B cell (primary cell): ENCODE results near the gene NCKAP5L. TPM values are rescaled to one million over a fixed set of nuclear protein-coding genes. Genes with fewer than 3 reads are reported as not detected.

ENCODE experiments used
- ATAC-seq: fragments of 200-7000 bp; cut with Tn5 transposase; one replicate; pipeline ENCODE4 v1.10.0; 2021; ENCODE audit warnings: low read depth, mild to moderate bottlenecking, moderate number of reproducible peaks, moderate library complexity
- CTCF ChIA-PET: fragments of 350-600 bp; sonication (Branson Sonifier 250); formaldehyde crosslinking; loops from one replicate; lab custom pipeline; 2021; ENCODE audit warnings: antibody characterized with exemption, inconsistent platforms; lab: Charles Lee
- POLR2A ChIA-PET: fragments of 350-600 bp; sonication (Branson Sonifier 250); formaldehyde crosslinking; loops from one replicate; lab custom pipeline; 2021; ENCODE audit warnings: antibody characterized with exemption; lab: Charles Lee
- DNase-seq: peaks from one replicate; pipeline ENCODE4 v3.0.0; 2013
- H2AFZ ChIP-seq: 2 replicates; pipeline ENCODE4 v1.6.1; 2012; ENCODE audit warnings: mild to moderate bottlenecking, low read depth, low read length; ENCODE audit not compliant: insufficient read depth, poor library complexity, severe bottlenecking
- H3K27ac ChIP-seq, 2 donors: 1 replicate in 1 of 2; 2 replicates in 1 of 2; pipeline ENCODE4 v1.5.1; 2012 to 2013; ENCODE audit warnings: low read length in 2 of 2, mild to moderate bottlenecking in 2 of 2, moderate library complexity in 1 of 2
- H3K27me3 ChIP-seq, 4 experiments: fragments of 200-600 bp in 1 of 4; sonication (generic) in 1 of 4; replicated peaks in 1 of 4; 1 replicate in 2 of 4; 2 replicates in 2 of 4; pipeline versions ENCODE4 v1.6.1 to v1.7.0; 2013 to 2016; ENCODE audit warnings: low read length in 3 of 4, mild to moderate bottlenecking in 2 of 4, mixed read lengths in 1 of 4, moderate library complexity in 1 of 4; ENCODE audit not compliant: insufficient read depth in 4 of 4, control insufficient read depth in 3 of 4; ENCODE audit errors: control extremely low read depth in 1 of 4
- H3K36me3 ChIP-seq, 2 experiments: replicated peaks in 1 of 2; 1 replicate in 1 of 2; 2 replicates in 1 of 2; pipeline versions ENCODE4 v1.6.1 to v1.7.1; 2013; ENCODE audit warnings: low read length in 1 of 2; ENCODE audit not compliant: insufficient read depth in 2 of 2, control insufficient read depth in 1 of 2; ENCODE audit errors: control extremely low read depth in 1 of 2, extremely low read depth in 1 of 2
- H3K4me1 ChIP-seq, 2 donors: fragments of 200-600 bp in 1 of 2; sonication (generic) in 1 of 2; 1 replicate in 1 of 2; 2 replicates in 1 of 2; pipeline versions ENCODE4 v1.5.1 to v1.6.1; 2013 to 2017; ENCODE audit warnings: low read length in 2 of 2; ENCODE audit not compliant: control insufficient read depth in 2 of 2, insufficient read depth in 2 of 2
- H3K4me2 ChIP-seq: replicated peaks from 2 replicates; pipeline ENCODE3; 2012; ENCODE audit warnings: mild to moderate bottlenecking, low read depth, low read length; ENCODE audit not compliant: poor library complexity, severe bottlenecking
- H3K4me3 ChIP-seq, 5 experiments: fragments of 200-600 bp in 1 of 5; sonication (generic) in 1 of 5; 1 replicate in 3 of 5; 2 replicates in 2 of 5; pipeline versions ENCODE4 v1.5.1 to v1.7.0; 2011 to 2016; ENCODE audit warnings: low read length in 4 of 5, mild to moderate bottlenecking in 4 of 5, low read depth in 2 of 5, control low read depth in 1 of 5, moderate library complexity in 1 of 5; ENCODE audit not compliant: insufficient read depth in 1 of 5; ENCODE audit errors: control extremely low read depth in 1 of 5, extremely low read depth in 1 of 5
- H3K79me2 ChIP-seq: fragments of 200-600 bp; sonication (generic); one replicate; pipeline ENCODE4 v1.6.0; 2016; ENCODE audit warnings: low read length; ENCODE audit not compliant: control insufficient read depth, insufficient read depth
- H3K9ac ChIP-seq: fragments of 200-600 bp; sonication (generic); 2 replicates; pipeline ENCODE4 v1.6.1; 2017; ENCODE audit warnings: mild to moderate bottlenecking, low read length, moderate library complexity
- H3K9me3 ChIP-seq, 3 donors: one replicate each; pipeline versions ENCODE4 v1.6.1 to v1.7.1; 2013; ENCODE audit warnings: low read length in 2 of 3; ENCODE audit not compliant: control insufficient read depth in 2 of 3, insufficient read depth in 1 of 3; ENCODE audit errors: control extremely low read depth in 1 of 3
- H4K20me1 ChIP-seq: 2 replicates; pipeline ENCODE4 v1.6.0; 2012; ENCODE audit warnings: mild to moderate bottlenecking, low read length; ENCODE audit not compliant: insufficient read depth, control insufficient read depth, poor library complexity, severe bottlenecking
- H3K27ac Mint-ChIP-seq: one replicate; pipeline ENCODE4 v1.8.0; 2021; ENCODE audit warnings: mixed read lengths
- H3K27me3 Mint-ChIP-seq: one replicate; pipeline ENCODE4 v1.8.0; 2021; ENCODE audit warnings: mixed read lengths
- H3K4me1 Mint-ChIP-seq: one replicate; pipeline ENCODE4 v1.8.0; 2021; ENCODE audit warnings: mixed read lengths
- H3K4me3 Mint-ChIP-seq: one replicate; pipeline ENCODE4 v1.8.0; 2021; ENCODE audit warnings: mixed read lengths
- H3K9me3 Mint-ChIP-seq: one replicate; pipeline ENCODE4 v1.8.0; 2022; ENCODE audit warnings: mixed read lengths; ENCODE audit not compliant: insufficient read depth
- EZH2 ChIP-seq: IDR thresholded peaks from 2 replicates; pipeline ENCODE4 v1.6.1; 2012; ENCODE audit warnings: borderline replicate concordance, low read depth, mild to moderate bottlenecking, moderate library complexity, low read length; ENCODE audit not compliant: insufficient read depth, poor library complexity, severe bottlenecking
- WGBS: methylation state at CpG from one replicate; pipeline ENCODE4 v1.1.5; 2013; ENCODE audit warnings: missing lambda C conversion rate; ENCODE audit not compliant: insufficient coverage; 5-methylcytosine and 5-hydroxymethylcytosine counted together
- intact Hi-C: fragments of 100-400 bp; cut with micrococcal nuclease; formaldehyde crosslinking; loops from one replicate; pipeline ENCODE4 v1.10.0; 2022
- polyA plus RNA-seq: library from polyadenylated mRNA; depleted of rRNA; stranded (reverse); fragments of >200 nt; gene quantifications from 2 replicates; pipeline ENCODE4 v1.2.3, GENCODE V29; 2012
- total RNA-seq, 2 donors: library from RNA; stranded (reverse); fragments of 120-200 nt in 1 of 2; gene quantifications; 1 replicate in 1 of 2; 2 replicates in 1 of 2; pipeline versions ENCODE4 v1.2.3 to v1.2.4, GENCODE V29; 2013 to 2022
- TF ChIP-seq, protein P1 (sequence below): fragments of 200-600 bp; IDR thresholded peaks from one replicate; pipeline ENCODE4 v1.8.0; 2022; ENCODE audit warnings: antibody characterized with exemption, mild to moderate bottlenecking

NCKAP5L gene
- total and polyA plus RNA-seq, 2 donors (not counting 1 experiment from before 2014, with no cell fraction given): 3.2 to 13.2 TPM

DNA sequence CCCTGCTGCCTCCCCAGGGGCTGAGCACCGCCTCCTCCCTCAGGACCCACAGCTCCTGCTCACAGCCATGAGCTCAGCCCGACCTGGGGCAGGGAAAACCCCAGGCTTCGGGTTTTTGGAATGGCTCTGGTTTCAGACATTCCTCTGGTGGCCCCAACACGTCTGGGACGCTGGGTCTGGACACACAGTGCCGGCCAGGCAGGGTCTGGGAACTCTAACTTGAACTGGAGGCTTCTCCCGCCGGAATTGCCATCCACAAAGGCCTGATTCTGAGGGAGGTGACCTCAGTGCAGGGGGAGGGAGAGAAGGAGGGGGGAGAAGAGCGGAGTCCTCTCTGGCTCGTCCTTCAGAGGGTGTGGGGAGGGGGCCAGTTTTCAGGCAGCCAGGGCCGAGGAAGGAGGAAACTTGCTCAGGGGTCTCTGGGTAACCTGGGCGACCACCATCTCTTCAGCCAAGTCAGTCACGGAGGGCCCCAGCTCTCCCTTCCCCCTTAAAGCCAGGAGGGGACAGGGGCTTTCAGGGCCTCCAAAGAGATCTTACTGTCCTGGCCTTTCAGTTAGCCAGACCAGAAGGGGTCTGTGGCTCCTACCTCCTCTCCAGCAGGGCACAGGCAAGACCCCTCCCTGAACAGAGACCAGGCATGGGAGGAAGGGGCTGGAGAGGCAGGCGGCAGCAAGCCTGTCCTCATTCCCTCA, 19.4 kb downstream of the NCKAP5L start:
- WGBS: 91% methylated on average over 11 of the region's 14 CpGs
- Histone ChIP-seq H3K4me1 (peaks cover 13 to 16% of the 10 kb centered on the region in 2 donors), H3K9me3 (no peaks in the 10 kb centered on the region), H3K27me3 (no peaks in the 10 kb centered on the region), H3K4me3 (no peak overlapping the region), H4K20me1 (peaks cover 5% of the 10 kb centered on the region), H3K9ac (no peak overlapping the region), H2AFZ (no peak overlapping the region), H3K27ac (no peak overlapping the region), H3K4me2 (no peak overlapping the region), H3K79me2 (peaks cover 10% of the 10 kb centered on the region), H3K36me3 (peaks cover 0 to 2% of the 10 kb centered on the region in 2 experiments)
- Mint-ChIP-seq H3K4me1 (peaks cover 20% of the 10 kb centered on the region), H3K9me3 (no peaks in the 10 kb centered on the region), H3K27me3 (no peaks in the 10 kb centered on the region), H3K27ac (no peak overlapping the region), H3K4me3 (no peak overlapping the region)
- CTCF ChIA-PET: interaction anchor here (1.5 kb wide), 1 partner anchor 11 kb away, joined by 3 read pairs; no protein-coding TSS in a partner anchor
- DNase-seq (no peak), ATAC-seq (no peak)
- TF ChIP-seq EZH2: no peak
- TF ChIP-seq, protein P1, sequence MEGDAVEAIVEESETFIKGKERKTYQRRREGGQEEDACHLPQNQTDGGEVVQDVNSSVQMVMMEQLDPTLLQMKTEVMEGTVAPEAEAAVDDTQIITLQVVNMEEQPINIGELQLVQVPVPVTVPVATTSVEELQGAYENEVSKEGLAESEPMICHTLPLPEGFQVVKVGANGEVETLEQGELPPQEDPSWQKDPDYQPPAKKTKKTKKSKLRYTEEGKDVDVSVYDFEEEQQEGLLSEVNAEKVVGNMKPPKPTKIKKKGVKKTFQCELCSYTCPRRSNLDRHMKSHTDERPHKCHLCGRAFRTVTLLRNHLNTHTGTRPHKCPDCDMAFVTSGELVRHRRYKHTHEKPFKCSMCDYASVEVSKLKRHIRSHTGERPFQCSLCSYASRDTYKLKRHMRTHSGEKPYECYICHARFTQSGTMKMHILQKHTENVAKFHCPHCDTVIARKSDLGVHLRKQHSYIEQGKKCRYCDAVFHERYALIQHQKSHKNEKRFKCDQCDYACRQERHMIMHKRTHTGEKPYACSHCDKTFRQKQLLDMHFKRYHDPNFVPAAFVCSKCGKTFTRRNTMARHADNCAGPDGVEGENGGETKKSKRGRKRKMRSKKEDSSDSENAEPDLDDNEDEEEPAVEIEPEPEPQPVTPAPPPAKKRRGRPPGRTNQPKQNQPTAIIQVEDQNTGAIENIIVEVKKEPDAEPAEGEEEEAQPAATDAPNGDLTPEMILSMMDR: no peak
- POLR2A ChIA-PET: no interaction called here
- intact Hi-C loops: no loop called here

DNA sequence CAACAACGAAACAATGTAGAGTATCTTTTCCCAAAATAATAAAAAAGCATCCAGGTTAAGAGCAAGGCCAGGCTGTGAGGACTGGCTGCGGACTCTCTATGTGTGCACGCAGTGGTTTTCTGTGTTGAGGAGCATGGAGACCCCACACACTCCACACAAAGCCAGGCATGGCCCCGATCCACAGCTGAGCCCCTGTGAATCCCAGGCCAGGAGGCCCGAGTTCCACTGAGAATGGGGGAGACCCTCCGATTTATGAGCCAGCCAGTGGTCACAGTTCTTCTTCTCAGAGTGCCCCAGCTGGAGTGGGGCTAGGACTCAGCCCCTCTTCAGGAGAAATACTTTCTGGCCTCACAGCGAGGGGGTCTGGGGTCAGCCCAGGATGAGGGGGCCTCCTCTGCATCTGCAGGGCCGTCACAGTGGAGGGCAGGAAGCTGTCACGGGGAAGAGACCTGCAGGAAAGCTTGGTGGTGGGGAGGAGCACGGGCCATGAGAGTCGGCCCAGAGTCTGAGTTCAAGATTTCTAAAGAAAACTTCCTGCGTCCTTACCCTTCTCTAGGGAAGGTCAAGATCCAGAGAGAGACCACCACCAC, 20.1 kb downstream of the NCKAP5L start:
- H3K27ac ChIP-seq: no peak overlapping the region
- H3K9me3 Mint-ChIP-seq: no peaks in the 10 kb centered on the region
- H3K4me1 Mint-ChIP-seq: peaks cover 18% of the 10 kb centered on the region
- POLR2A ChIA-PET: no interaction called here
- H3K27ac Mint-ChIP-seq: no peak overlapping the region
- peaks cover 10% of the 10 kb centered on the region for H3K79me2 ChIP-seq
- H3K9me3 ChIP-seq: no peaks in the 10 kb centered on the region
- no peaks in the 10 kb centered on the region for H3K27me3 Mint-ChIP-seq
- CTCF ChIA-PET: no interaction called here
- H3K36me3 ChIP-seq: peaks cover 0 to 7% of the 10 kb centered on the region in 2 experiments
- H3K4me1 ChIP-seq: peaks cover 13 to 16% of the 10 kb centered on the region in 2 donors
- intact Hi-C loops: no loop called here
- 92% methylated on average over 9 of the region's 12 CpGs for WGBS
- H3K4me2 ChIP-seq: no peak overlapping the region
- no peak overlapping the region for H3K9ac ChIP-seq
- no peak overlapping the region for H3K4me3 Mint-ChIP-seq
- ATAC-seq (no peak), DNase-seq (no peak)
- H3K4me3 ChIP-seq: no peak overlapping the region
- TF ChIP-seq EZH2: no peak
- TF ChIP-seq, protein P1: no peak
- no peaks in the 10 kb centered on the region for H3K27me3 ChIP-seq
- peaks cover 5% of the 10 kb centered on the region for H4K20me1 ChIP-seq
- no peak overlapping the region for H2AFZ ChIP-seq
